Common myeloid progenitor, CD34-positive (primary cell): Measurements from ENCODE around the gene LONRF2.

Source experiments
- CTCF ChIA-PET: fragments of 350-600 bp; sonication (Branson Sonifier 250); formaldehyde crosslinking; loops from one replicate; lab custom pipeline; 2021; ENCODE audit warnings: antibody characterized with exemption; lab: Charles Lee
- POLR2A ChIA-PET: fragments of 350-600 bp; sonication (Branson Sonifier 250); formaldehyde crosslinking; loops from one replicate; lab custom pipeline; 2021; ENCODE audit warnings: antibody characterized with exemption; lab: Charles Lee
- DNase-seq, 3 donors: peaks; one replicate each; pipeline versions ENCODE4 v3.0.0 to v3.0.0-alpha.2; 2013
- H3K27ac ChIP-seq, 2 experiments: 1 replicate in 1 of 2; 2 replicates in 1 of 2; pipeline ENCODE4 v1.7.0; 2013; ENCODE audit warnings: inconsistent platforms in 2 of 2, low read length in 2 of 2, mild to moderate bottlenecking in 2 of 2, low read depth in 1 of 2, moderate library complexity in 1 of 2; ENCODE audit not compliant: severe bottlenecking in 2 of 2, insufficient read depth in 1 of 2, poor library complexity in 1 of 2
- H3K27me3 ChIP-seq, 5 experiments: replicated peaks in 2 of 5; 1 replicate in 3 of 5; 2 replicates in 2 of 5; pipeline versions ENCODE4 v1.6.1 to v1.7.0; 2013; ENCODE audit warnings: low read length in 4 of 5, mild to moderate bottlenecking in 2 of 5, moderate library complexity in 2 of 5, inconsistent platforms in 1 of 5; ENCODE audit not compliant: insufficient read depth in 5 of 5, control insufficient read depth in 4 of 5
- H3K36me3 ChIP-seq, 4 experiments: 1 replicate in 2 of 4; 2 replicates in 2 of 4; pipeline versions ENCODE4 v1.6.1 to v1.7.0; 2013; ENCODE audit warnings: low read length in 3 of 4, control low read depth in 1 of 4, mild to moderate bottlenecking in 1 of 4; ENCODE audit not compliant: control insufficient read depth in 4 of 4, insufficient read depth in 4 of 4
- H3K4me1 ChIP-seq, 4 experiments: 1 replicate in 3 of 4; 2 replicates in 1 of 4; pipeline versions ENCODE4 v1.6.1 to v1.7.1; 2013; ENCODE audit warnings: low read length in 3 of 4, mild to moderate bottlenecking in 3 of 4, control low read depth in 1 of 4, inconsistent platforms in 1 of 4, moderate library complexity in 1 of 4; ENCODE audit not compliant: control insufficient read depth in 4 of 4, insufficient read depth in 4 of 4; ENCODE audit errors: control extremely low read depth in 1 of 4
- H3K4me3 ChIP-seq, 7 experiments: 1 replicate in 4 of 7; 2 replicates in 3 of 7; pipeline versions ENCODE4 v1.5.1 to v1.7.0; 2013; ENCODE audit warnings: mild to moderate bottlenecking in 7 of 7, low read length in 6 of 7, moderate library complexity in 6 of 7, inconsistent platforms in 2 of 7, low read depth in 2 of 7, control low read depth in 1 of 7; ENCODE audit not compliant: insufficient read depth in 4 of 7, control insufficient read depth in 1 of 7; ENCODE audit errors: extremely low read depth in 1 of 7
- H3K9me3 ChIP-seq, 5 experiments: 1 replicate in 4 of 5; 2 replicates in 1 of 5; pipeline versions ENCODE4 v1.6.1 to v1.7.1; 2013; ENCODE audit warnings: low read length in 4 of 5, mild to moderate bottlenecking in 2 of 5, inconsistent platforms in 1 of 5, low read depth in 1 of 5, moderate library complexity in 1 of 5; ENCODE audit not compliant: control insufficient read depth in 4 of 5, insufficient read depth in 2 of 5; ENCODE audit errors: control extremely low read depth in 1 of 5
- WGBS: methylation state at CpG from one replicate; pipeline ENCODE4 v1.1.5; 2013; ENCODE audit not compliant: insufficient coverage; 5-methylcytosine and 5-hydroxymethylcytosine counted together

Gene LONRF2

GRCh38 chr2:100235581-100235980 is 86.7 kb downstream of the LONRF2 start:
- no peaks in the 10 kb centered on the region for H3K27me3 ChIP-seq
- CTCF ChIA-PET: interaction anchor here (1.4 to 2.9 kb wide), 5 partner anchors 11 to 180 kb away, joined by 4 to 12 read pairs (median 4); no protein-coding TSS in a partner anchor
- no peak overlapping the region for H3K27ac ChIP-seq
- whole genome bisulfite sequencing: 92% methylated on average over 4 of the region's 4 CpGs
- peak overlapping the region in 1 of 7 experiments; percentile 3 for H3K4me3 ChIP-seq
- H3K36me3 ChIP-seq: no peaks in the 10 kb centered on the region
- POLR2A ChIA-PET: no interaction called here
- H3K9me3 ChIP-seq: no peaks in the 10 kb centered on the region
- DNase-seq: no peak
- H3K4me1 ChIP-seq: peaks cover 9 to 24% (median 18%) of the 10 kb centered on the region in 4 experiments

- CTCF ChIA-PET: interaction anchor here (0.9 to 2.9 kb wide), 6 partner anchors 11 to 676 kb away, joined by 3 to 12 read pairs (median 4); no protein-coding TSS in a partner anchor
- H3K27me3 ChIP-seq: no peaks in the 10 kb centered on the region
- POLR2A ChIA-PET: no interaction called here
- WGBS: 7% methylated on average over 12 of the region's 16 CpGs
- H3K36me3 ChIP-seq: no peaks in the 10 kb centered on the region
- peak overlapping the region in 2 of 7 experiments; percentile 3 to 27 for H3K4me3 ChIP-seq
- peak overlapping the region in 1 of 2 experiments; percentile 20 for H3K27ac ChIP-seq
- DNase-seq: peak; percentile 45 to 84 (median 72)
- peaks cover 9 to 24% (median 18%) of the 10 kb centered on the region in 4 experiments for H3K4me1 ChIP-seq
- no peaks in the 10 kb centered on the region for H3K9me3 ChIP-seq
These were observed 87.2 kb downstream of the LONRF2 start for GRCh38 chr2:100235098-100235497.

DNA sequence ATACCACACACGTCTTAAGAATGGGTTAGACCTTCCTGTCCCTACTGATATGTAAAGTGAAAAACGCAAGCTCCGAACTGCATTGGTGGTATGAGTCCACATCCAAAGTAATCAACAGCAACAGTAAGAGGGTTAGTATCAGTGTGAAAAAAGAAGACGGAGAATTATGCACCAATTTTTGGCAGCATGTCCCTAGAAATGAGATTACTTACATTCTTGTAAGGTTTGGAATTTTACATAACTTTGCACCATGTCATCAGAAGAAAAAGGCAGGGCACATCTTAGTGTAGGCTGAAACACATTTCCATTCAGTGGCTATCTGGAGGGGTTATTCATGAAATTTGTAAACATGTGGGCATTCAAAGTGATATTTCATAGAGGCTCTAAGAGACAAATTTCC is 88.2 kb downstream of the LONRF2 start:
- ChIA-PET POLR2A (no interaction called here), CTCF (interaction anchor here (1.4 to 2.9 kb wide), 2 partner anchors 12 kb away, joined by 4 to 12 read pairs; no protein-coding TSS in a partner anchor)
- 96% methylated on average over 4 of the region's 4 CpGs for WGBS
- Histone ChIP-seq H3K4me3 (no peak overlapping the region), H3K4me1 (peaks cover 9 to 24% (median 18%) of the 10 kb centered on the region in 4 experiments), H3K36me3 (no peaks in the 10 kb centered on the region), H3K9me3 (no peaks in the 10 kb centered on the region), H3K27ac (no peak overlapping the region), H3K27me3 (no peaks in the 10 kb centered on the region)
- no peak for DNase-seq

- Histone ChIP-seq H3K4me1 (peaks cover 9 to 24% (median 18%) of the 10 kb centered on the region in 4 experiments), H3K36me3 (no peaks in the 10 kb centered on the region), H3K9me3 (no peaks in the 10 kb centered on the region), H3K4me3 (no peak overlapping the region), H3K27ac (no peak overlapping the region), H3K27me3 (no peaks in the 10 kb centered on the region)
- CTCF ChIA-PET: interaction anchor here (1.0 kb wide), 2 partner anchors 14 to 127 kb away, joined by 3 read pairs; no protein-coding TSS in a partner anchor
- 100% methylated on average over 2 of the region's 2 CpGs for WGBS
- POLR2A ChIA-PET: no interaction called here
- DNase-seq: no peak
These were observed 89.2 kb downstream of the LONRF2 start for GRCh38 chr2:100233061-100233460.

DNA sequence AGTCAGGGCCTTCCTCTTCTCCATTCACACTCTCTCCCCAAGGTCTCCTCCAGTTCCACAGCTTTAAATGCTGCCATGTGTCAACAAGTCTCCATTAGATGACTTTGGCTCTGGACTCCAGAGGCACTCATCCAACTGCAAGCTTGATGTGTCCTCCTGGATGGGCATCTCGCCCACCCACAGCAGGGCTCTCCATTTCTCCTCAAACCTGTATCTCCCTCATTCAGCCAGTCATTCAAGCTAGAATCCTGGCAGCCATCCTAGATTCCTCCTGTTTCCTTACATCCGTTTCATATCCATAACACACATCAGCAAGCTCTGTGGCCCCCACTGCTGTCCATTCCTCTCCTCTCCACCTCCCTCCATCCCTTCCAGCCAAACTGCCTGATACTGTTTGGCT is 91.5 kb downstream of the LONRF2 start:
- WGBS: 100% methylated on average over 2 of the region's 2 CpGs
- H3K9me3 ChIP-seq: no peaks in the 10 kb centered on the region
- no peaks in the 10 kb centered on the region for H3K27me3 ChIP-seq
- peaks cover 2 to 24% (median 17%) of the 10 kb centered on the region in 4 experiments for H3K4me1 ChIP-seq
- H3K36me3 ChIP-seq: no peaks in the 10 kb centered on the region
- no peak overlapping the region for H3K27ac ChIP-seq
- H3K4me3 ChIP-seq: no peak overlapping the region
- ChIA-PET CTCF (interaction anchor here (2.4 kb wide), 1 partner anchor 11 kb away, joined by 11 read pairs; no protein-coding TSS in a partner anchor), POLR2A (no interaction called here)
- no peak for DNase-seq

GRCh38 chr2:100228967-100229366 is 93.3 kb downstream of the LONRF2 start:
- POLR2A ChIA-PET: no interaction called here
- H3K9me3 ChIP-seq: no peaks in the 10 kb centered on the region
- H3K27ac ChIP-seq: no peak overlapping the region
- H3K4me1 ChIP-seq: peaks cover 0 to 11% (median 5%) of the 10 kb centered on the region in 4 experiments
- WGBS: no CpG with 5 or more reads among the region's 1 CpG
- CTCF ChIA-PET: interaction anchor here (1.1 to 2.4 kb wide), 2 partner anchors 12 to 183 kb away, joined by 4 to 11 read pairs; no protein-coding TSS in a partner anchor
- DNase-seq: no peak
- H3K4me3 ChIP-seq: no peak overlapping the region
- no peaks in the 10 kb centered on the region for H3K36me3 ChIP-seq
- H3K27me3 ChIP-seq: no peaks in the 10 kb centered on the region

DNA sequence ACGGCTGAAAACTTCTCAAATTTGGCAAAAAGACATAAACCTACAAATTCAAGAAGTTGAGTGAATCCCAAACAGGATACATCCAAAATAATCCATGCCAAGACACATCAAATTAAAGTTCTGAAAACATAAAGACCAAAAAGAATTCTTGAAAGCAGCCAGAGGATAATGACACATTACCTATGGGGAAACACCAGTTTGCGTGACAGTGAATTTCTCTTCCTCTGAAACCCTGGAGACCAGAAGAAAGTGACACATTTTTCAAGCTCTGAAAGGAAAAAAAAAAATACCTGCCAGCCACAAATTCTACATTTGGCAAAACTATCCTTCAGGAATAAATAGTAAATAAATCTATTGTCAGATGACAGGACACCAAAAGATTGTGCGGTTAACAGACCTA is 93.9 kb downstream of the LONRF2 start:
- ChIA-PET CTCF (interaction anchor here (1.1 to 2.4 kb wide), 2 partner anchors 13 to 183 kb away, joined by 4 to 11 read pairs; no protein-coding TSS in a partner anchor), POLR2A (no interaction called here)
- DNase-seq: no peak
- Histone ChIP-seq H3K4me3 (no peak overlapping the region), H3K36me3 (no peaks in the 10 kb centered on the region), H3K4me1 (peaks cover 0 to 11% (median 5%) of the 10 kb centered on the region in 4 experiments), H3K27me3 (no peaks in the 10 kb centered on the region), H3K9me3 (no peaks in the 10 kb centered on the region), H3K27ac (no peak overlapping the region)
- WGBS: 100% methylated on average over 3 of the region's 3 CpGs
